ENCODE results near the gene SETD7. TPM values are rescaled to one million over a fixed set of nuclear protein-coding genes. Genes with fewer than 3 reads are reported as not detected.
A peak's percentile ranks its signal among the peaks of the same experiment; 100 is the strongest.

The SETD7 gene
- total and polyA plus RNA-seq, 2 donors from 2014 or later: 6.5 to 29.1 TPM

GRCh38 chr4:139528377-139529005, 27.5 kb downstream of the SETD7 start:
- Histone ChIP-seq H3K36me3 (ENCODE audit: control insufficient read depth in 2 of 3, insufficient read depth in 3 of 3, low read length in 3 of 3) (peaks cover 0 to 3% (median 2%) of the 10 kb centered on the region in 3 donors), H3K27ac (ENCODE audit: low read depth in 2 of 2, low read length in 2 of 2) (no peak overlapping the region), H3K9me3 (ENCODE audit: control insufficient read depth in 2 of 3, insufficient read depth in 1 of 3, low read length in 3 of 3) (no peaks in the 10 kb centered on the region), H3K9ac (ENCODE audit: low read length in 3 of 3) (no peak overlapping the region), H3K27me3 (ENCODE audit: control insufficient read depth, insufficient read depth, low read length) (no peaks in the 10 kb centered on the region), H3K4me1 (ENCODE audit: control insufficient read depth in 2 of 3, insufficient read depth in 2 of 3, low read depth in 1 of 3, low read length in 3 of 3) (peaks cover 0 to 4% (median 0%) of the 10 kb centered on the region in 3 donors), H3K4me3 (ENCODE audit: low read length in 3 of 3) (no peak overlapping the region)
- DNase-seq (peak in 2 of 5 donors; percentile 26 to 82), FAIRE-seq (no peak)
- intact Hi-C loops (cut with DNase I): no loop called here
- no peak for TF ChIP-seq CTCF (IDR thresholded peaks at IDR 0.05; ENCODE audit: borderline replicate concordance, extremely low read depth, insufficient read depth)

- FAIRE-seq: no peak
- intact Hi-C loops (cut with DNase I): no loop called here
- Histone ChIP-seq H3K27ac (ENCODE audit: low read depth in 2 of 2, low read length in 2 of 2) (no peak overlapping the region), H3K27me3 (ENCODE audit: control insufficient read depth, insufficient read depth, low read length) (no peaks in the 10 kb centered on the region), H3K4me3 (ENCODE audit: low read length in 3 of 3) (no peak overlapping the region), H3K4me1 (ENCODE audit: control insufficient read depth in 2 of 3, insufficient read depth in 2 of 3, low read depth in 1 of 3, low read length in 3 of 3) (peaks cover 0 to 2% (median 0%) of the 10 kb centered on the region in 3 donors), H3K9me3 (ENCODE audit: control insufficient read depth in 2 of 3, insufficient read depth in 1 of 3, low read length in 3 of 3) (no peaks in the 10 kb centered on the region), H3K9ac (ENCODE audit: low read length in 3 of 3) (no peak overlapping the region), H3K36me3 (ENCODE audit: control insufficient read depth in 2 of 3, insufficient read depth in 3 of 3, low read length in 3 of 3) (peaks cover 0 to 4% (median 3%) of the 10 kb centered on the region in 3 donors)
- TF ChIP-seq CTCF (IDR thresholded peaks at IDR 0.05; ENCODE audit: borderline replicate concordance, extremely low read depth, insufficient read depth): no peak
- no peak for DNase-seq
Measured at GRCh38 chr4:139526928-139527327, 29.1 kb downstream of the SETD7 start.

- Histone ChIP-seq H3K27me3 (ENCODE audit: control insufficient read depth, insufficient read depth, low read length) (no peaks in the 10 kb centered on the region), H3K36me3 (ENCODE audit: control insufficient read depth in 2 of 3, insufficient read depth in 3 of 3, low read length in 3 of 3) (peaks cover 0 to 5% (median 3%) of the 10 kb centered on the region in 3 donors), H3K27ac (ENCODE audit: low read depth in 2 of 2, low read length in 2 of 2) (no peak overlapping the region), H3K4me1 (ENCODE audit: control insufficient read depth in 2 of 3, insufficient read depth in 2 of 3, low read depth in 1 of 3, low read length in 3 of 3) (peaks cover 0 to 2% (median 0%) of the 10 kb centered on the region in 3 donors), H3K4me3 (ENCODE audit: low read length in 3 of 3) (no peak overlapping the region), H3K9ac (ENCODE audit: low read length in 3 of 3) (no peak overlapping the region), H3K9me3 (ENCODE audit: control insufficient read depth in 2 of 3, insufficient read depth in 1 of 3, low read length in 3 of 3) (no peaks in the 10 kb centered on the region)
- intact Hi-C loops (cut with DNase I): no loop called here
- FAIRE-seq: no peak
- DNase-seq: no peak
- TF ChIP-seq CTCF (IDR thresholded peaks at IDR 0.05; ENCODE audit: borderline replicate concordance, extremely low read depth, insufficient read depth): no peak
Measured at GRCh38 chr4:139525414-139525813, 30.6 kb downstream of the SETD7 start.

Data from kidney (tissue), 14 donors.